Fibroblast of peridontal ligament (primary cell): ENCODE results near the gene EDAR.

ENCODE experiments used
- DNase-seq: peaks from one replicate; pipeline ENCODE4 v3.0.0-alpha.2; 2010; ENCODE audit errors: extremely low read depth

EDAR gene

GRCh38 chr2:108967757-108968156 lies 21.3 kb downstream of the EDAR start:
- no peak for DNase-seq

GRCh38 chr2:108965540-108966289 lies 23.3 kb downstream of the EDAR start:
- DNase-seq, result no peak

DNA sequence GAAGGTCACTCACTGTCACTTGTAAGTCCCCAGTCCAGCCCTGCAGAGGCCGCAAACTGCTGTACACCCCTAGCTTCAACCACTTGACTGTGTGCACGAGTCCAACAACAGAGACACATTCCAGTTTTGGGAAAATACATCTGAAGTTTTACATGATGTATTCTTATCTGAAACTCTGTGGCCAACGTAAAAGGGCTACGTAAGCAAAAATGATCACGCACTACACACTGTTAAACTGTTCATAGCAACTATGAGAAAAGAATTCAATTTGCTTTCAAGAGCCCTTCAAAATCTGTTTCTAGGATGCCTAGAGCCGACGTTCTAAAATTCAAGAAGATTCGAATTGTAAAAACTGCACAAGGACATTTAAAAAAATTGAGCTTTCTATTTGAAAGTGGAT lies 26.0 kb downstream of the EDAR start:
- no peak for DNase-seq

- DNase-seq, result no peak
These were observed 27.2 kb downstream of the EDAR start for GRCh38 chr2:108961796-108962195.

DNA sequence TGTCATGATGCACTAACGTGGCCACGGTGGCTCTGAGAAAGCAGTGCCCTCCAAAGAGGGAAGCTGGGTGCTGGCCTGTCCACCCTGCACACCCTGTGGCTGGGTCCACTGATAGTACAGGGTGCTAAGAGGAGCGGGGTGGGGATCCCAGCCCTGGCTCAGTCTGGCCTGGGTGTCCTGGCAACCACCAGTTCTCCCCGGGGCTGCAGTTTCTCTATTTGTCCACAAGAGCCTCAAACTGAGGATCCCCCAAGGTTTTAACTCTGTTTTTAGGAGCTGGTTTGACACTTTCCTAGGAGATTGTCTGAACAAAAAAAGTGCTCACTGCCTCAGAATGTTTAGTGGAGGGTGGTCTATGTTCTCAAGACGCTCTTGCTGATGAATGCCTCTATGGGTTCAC lies 29.0 kb downstream of the EDAR start:
- no peak for DNase-seq

DNA sequence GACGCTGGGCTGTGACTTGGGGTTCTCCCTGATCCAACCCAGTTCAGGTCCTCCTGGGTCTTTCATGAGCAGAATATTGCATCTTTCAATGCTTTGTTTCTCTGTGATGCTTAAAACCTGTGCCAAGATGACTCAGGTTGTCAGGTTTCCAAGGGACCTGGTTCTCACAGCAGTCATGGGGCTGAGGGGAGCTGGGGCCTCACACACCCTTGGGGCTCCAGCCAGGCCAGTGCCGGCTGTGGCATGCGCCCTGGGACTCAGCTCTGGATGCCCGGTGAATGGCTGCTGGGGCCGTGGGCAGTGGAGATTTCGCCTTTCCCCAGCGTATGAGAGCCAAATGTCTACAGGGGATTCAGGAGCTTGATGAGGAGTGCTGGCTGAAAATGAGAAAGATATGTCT lies 29.6 kb downstream of the EDAR start:
- no peak for DNase-seq

DNA sequence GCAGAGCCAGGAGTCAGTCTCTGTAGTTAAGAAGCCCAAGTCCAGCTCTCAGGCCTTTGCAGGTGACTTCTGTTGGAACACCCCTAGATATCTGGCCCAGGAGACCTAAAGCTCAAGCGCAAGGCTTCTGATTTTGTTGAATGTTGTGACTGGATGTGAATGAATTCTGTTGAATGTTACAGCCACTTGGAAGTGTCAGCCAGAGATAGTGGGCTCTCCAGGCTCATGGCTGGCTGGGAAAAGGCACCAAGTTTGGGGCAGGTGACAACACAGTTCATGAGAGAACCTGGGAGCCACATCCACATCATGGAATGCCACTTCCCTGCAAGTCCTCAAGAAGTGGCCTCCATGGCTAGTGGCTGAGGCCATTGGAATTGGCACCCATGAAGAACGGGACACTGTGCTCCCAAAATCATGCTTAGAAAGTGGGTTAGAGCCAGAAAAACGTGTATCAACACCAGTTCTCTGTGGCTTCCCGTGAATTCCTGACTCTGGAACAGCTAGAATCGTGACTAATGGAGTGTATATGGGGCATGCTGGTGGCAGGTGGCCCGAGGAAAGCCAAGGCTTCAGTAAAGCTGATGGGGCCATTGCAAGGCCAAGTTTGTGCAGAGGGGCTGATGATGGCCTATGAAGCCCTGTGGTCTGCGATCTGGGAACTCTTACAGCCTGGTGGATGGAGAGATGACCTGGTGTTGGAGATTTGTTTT lies 30.2 kb downstream of the EDAR start:
- DNase-seq, result no peak

- DNase-seq, result no peak
These were observed 31.0 kb downstream of the EDAR start for GRCh38 chr2:108958002-108958401.

GRCh38 chr2:108956375-108956774 lies 32.6 kb downstream of the EDAR start:
- DNase-seq, result no peak

DNA sequence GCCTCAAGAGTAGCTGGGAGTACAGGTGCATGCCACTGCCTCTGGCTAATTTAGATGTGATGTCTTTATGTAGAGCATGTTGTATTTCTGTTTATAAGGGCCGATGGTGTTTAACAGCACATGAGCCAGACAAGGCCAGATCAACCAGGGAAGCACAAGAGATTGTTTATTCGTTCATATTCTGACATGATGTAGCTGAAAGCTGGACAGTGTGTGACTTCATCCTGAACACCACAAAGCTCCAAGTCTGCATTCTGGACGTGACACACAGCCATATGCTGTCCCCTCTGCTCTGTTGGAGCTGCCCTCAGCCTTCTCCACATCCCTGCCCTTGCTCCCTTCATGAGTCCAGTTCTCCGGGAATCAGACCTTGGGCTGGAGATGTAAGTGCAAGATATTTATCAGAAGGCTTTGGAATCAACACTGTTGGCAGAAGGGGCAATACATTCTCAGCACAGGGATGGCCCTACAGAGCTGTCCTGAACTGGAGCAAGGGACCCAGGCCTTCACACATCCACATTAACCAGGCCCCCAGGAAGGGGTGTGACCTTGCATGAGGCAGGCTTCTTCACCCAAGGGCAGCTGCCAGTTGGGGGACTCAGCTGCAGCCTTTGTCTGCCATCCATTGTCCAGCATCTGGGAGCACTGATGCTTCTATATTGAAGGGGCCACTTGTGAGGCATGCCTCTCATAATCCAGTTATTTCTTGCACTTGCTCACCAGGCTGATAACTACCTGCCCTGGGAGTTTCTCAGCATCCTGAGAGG lies 38.5 kb downstream of the EDAR start:
- DNase-seq, result no peak

DNA sequence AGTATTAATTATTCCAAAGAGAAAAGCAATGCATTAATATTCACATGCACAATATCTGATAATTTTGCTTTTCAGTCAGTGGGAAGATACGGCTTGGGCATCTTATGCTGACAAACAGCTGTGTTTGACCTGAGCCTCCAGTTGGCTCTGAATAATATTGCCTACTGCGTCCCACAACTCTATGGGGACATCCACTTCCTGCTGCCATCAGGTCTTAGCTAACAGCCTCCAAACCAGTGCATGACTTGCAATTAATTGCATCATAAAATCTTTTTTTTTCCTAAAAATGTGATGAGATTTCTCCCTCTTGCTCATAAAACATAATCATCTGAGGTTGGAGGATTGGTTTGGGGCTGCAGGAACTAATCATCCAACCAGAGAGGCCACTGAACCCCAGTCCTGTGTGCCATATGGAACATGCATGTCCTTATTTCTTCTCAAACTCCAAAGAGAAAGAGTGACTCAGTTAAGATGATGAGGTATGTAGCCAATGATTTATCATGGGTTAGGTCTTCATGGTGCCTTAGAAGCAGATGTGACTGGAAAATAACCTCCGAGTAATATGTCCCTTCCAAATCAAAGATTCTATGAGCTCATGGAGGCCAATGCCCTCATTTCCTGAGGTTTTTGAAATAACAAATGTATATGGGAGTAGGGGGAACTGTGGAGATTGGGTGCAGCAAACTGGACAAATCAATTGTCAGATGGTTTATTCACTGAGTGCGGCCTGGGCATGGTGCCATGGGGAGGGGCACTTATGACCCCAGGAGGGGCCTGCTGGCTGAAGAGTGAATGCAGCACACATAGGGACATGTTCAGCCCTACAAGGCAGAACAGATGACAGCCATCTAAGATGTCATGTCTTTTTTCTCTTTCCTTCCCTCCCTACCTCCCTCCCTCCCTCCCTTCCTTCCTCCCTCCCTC lies 39.4 kb downstream of the EDAR start:
- no peak for DNase-seq

DNA sequence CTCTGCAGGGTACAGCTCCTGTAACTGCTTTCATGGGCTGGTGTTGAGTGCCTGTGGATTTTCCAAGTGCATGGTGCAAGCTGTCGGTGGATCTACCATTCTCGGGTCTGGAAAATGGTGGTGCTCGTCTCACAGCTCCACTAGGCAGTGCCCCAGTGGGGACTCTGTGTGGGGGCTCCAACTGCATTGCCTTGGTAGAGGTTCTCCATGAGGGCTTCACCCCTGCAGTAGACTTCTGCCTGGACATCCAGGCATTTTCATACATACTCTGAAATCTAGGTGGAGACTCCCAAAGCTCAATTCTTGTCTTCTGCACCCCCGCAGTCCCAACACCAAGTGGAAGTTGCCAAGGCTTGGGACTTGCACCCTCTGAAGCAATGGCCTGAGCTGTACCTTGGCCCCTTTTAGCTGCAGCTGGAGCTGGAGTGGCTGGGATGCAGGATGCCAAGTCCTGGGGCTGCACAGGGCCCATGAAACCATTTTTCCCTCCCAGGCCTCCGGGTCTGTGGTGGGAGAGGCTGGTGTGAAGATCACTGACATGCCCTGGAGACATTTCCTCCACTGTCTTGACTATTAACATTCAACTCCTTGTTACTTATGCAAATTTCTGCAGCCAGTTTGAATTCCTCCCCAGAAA lies 41.6 kb downstream of the EDAR start:
- DNase-seq, result no peak

- DNase-seq, result no peak
These were observed 42.6 kb downstream of the EDAR start for GRCh38 chr2:108946442-108946841.

DNA sequence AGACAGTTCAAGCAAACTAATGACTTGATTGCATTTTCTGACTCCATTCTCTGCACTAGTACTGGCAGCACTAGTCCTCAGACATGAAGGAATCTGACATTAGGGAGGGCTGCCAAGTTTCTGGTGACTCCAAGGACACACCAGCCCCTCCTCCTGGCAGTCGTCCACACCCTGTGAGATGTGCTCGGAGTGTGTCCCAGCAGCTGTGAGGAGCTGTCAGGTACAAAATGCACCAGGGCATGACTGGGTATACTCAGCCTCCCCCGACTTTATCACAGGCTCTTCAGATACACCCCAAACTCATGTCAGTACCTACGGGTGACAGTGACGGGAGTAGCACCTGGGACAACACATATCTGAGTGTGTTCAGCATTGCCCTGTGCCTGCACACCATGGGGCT lies 43.1 kb downstream of the EDAR start:
- no peak for DNase-seq

GRCh38 chr2:108944601-108945331 lies 44.3 kb downstream of the EDAR start:
- no peak for DNase-seq

DNA sequence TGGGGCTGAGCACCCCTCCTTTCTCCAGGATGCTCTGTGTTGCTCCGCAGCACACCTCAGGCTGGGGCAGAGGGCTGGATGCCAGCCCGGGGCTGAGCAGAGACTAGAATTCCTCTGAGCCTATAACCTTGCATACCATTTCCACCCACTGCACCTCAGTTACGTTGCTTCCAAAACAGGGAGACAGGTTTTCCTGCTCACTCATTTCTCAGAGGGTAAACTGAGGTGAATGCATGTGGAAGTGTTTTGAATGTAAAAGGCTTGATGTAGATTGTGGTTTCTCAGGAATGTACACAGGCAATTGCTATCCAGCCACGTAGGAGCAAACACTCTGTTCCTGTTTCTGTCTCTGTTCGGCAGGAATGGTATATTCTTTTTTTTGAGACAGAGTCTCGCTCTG lies 45.3 kb downstream of the EDAR start:
- DNase-seq, result peak; percentile 8

DNA sequence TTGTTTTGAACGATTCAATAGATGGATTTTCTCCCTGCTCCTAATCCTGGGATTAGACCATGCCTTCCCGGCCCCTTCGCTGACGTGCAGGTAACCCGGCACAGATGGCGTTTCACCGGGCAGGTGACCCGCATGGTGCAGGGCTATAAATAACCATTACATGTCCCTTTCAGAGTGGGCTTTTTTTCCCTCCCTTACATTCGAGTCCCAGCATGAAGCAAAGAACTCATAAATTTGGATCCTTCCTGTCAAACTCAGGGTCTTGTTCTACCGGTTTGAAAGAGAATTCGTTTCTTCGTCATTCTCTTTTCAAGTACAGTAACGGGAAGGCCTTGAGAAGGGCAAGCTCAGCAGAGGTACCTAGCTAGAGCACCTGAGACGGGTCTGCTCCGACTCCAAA lies 46.1 kb downstream of the EDAR start:
- no peak for DNase-seq

DNA sequence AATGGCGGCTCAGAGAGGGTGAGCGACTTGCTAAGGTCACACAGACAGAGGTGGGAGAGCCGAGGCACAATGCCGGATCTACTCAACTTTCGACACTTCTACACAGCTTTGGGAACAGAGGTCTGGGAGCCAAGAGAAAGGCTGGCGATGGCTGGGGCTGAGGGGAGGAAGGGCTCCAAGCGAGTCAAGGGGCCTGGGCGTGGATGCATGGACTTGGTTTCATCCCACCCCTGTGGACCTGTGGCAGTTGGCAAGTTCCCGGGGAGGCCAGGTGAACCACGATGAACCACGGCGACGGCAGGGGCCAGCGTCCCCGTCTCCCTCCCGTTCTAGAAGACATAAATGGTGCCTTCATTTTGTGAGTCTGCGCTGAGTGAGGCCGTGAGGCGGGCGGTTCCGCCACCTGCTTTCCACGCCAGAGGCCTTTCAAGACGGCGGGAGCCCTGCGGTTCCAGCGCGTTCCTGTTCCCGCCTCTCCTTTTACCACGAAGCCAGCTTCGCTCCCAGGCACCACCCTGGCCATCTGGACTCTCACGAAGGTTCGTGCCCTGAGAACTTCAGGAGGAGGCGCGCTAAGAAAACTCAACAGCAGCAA lies 46.7 kb downstream of the EDAR start:
- DNase-seq, result no peak

DNA sequence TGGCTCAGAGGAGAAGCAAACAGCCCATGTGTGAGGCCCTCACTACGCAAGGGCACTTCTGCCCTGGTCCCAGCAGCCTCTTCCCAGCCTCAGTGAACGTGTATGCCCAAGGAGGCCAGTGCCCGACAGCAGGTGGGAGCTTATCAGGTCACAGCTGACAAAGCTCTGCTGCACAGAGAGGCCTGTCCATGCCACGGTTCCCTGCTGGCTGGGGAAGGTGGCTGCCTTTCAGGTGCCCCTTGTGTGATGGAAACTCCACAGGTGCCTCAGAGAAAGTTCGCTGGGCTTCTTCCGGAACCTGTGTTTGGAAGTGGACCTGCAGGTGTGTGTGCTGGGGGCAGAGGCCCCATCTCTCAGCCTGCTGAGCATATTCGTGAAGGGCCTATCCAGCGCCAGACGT lies 47.3 kb downstream of the EDAR start:
- DNase-seq, result no peak

DNA sequence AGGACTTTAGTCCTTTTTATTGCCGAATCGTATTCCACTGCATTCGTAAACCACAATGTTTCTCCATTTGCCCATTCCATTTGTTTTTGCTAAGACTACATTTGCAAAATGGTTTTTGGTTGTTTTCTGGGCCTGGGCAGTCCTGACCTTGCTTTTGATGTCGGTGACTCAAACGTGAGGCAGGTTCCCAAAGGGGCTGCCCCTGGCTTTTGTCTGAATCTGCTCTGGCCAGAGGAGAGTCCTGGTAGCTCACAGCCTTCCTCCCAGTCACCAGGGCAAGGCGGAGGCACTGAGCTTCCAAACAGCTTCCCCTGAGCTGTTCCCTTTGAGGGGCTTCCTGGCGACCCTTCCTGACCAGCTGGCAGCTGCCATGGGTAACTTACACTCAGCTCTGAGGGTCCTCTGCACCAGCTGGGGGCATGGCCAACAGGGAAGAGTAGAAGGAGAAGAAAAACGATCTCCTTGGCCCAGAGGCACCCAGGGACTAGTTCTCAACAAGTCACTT lies 47.8 kb downstream of the EDAR start:
- no peak for DNase-seq
